ENCODE results near the gene GLB1L3.

DNA sequence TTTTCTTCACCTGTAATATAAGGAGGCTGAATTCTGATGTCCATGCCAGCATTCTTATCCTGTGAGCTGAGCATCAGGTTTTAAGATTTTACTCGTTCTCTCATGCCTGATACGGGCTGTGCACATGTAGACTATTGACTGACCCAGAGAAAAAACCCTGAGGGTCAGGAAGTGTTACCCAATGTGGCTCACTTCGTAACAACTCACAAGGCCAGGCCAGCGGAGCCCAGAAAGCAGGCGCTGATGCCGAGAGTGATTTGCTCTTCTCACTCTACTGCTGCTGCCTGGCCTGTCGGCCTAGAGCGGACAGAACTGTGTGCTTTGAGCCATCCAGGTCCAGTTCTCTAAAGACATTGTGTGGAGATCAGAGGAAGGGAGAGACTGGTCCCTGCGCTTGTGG, 33.8 kb upstream of the GLB1L3 start:
- TF ChIP-seq, protein P1, sequence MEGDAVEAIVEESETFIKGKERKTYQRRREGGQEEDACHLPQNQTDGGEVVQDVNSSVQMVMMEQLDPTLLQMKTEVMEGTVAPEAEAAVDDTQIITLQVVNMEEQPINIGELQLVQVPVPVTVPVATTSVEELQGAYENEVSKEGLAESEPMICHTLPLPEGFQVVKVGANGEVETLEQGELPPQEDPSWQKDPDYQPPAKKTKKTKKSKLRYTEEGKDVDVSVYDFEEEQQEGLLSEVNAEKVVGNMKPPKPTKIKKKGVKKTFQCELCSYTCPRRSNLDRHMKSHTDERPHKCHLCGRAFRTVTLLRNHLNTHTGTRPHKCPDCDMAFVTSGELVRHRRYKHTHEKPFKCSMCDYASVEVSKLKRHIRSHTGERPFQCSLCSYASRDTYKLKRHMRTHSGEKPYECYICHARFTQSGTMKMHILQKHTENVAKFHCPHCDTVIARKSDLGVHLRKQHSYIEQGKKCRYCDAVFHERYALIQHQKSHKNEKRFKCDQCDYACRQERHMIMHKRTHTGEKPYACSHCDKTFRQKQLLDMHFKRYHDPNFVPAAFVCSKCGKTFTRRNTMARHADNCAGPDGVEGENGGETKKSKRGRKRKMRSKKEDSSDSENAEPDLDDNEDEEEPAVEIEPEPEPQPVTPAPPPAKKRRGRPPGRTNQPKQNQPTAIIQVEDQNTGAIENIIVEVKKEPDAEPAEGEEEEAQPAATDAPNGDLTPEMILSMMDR (IDR thresholded peaks at IDR 0.05): no peak
- TF ChIP-seq POLR2A (IDR thresholded peaks at IDR 0.05): no peak
